Uterus (tissue), 4 donors: ENCODE measurements around the gene DAND5. TPM values are rescaled to one million over a fixed set of nuclear protein-coding genes. Genes with fewer than 3 reads are reported as not detected.
"Not testable (repeated sequence)": the region's sequence is repeated elsewhere in the genome, so short reads cannot be mapped to it uniquely, and the experiment has no call there.

Source experiments
- DNase-seq, 2 donors: peaks; one replicate each; pipeline ENCODE4 v3.0.0-alpha.2; 2019 to 2020
- H3K27ac ChIP-seq, 2 donors: fragments of 200-600 bp; sonication (generic); 1 replicate in 1 of 2; 2 replicates in 1 of 2; pipeline ENCODE4 v1.5.1; 2016 to 2018
- H3K27me3 ChIP-seq, 2 donors: fragments of 200-600 bp; sonication (generic); one replicate each; pipeline ENCODE4 v1.5.1; 2018 to 2019; ENCODE audit warnings: control low read depth in 1 of 2
- H3K36me3 ChIP-seq, 2 donors: fragments of 200-600 bp; sonication (generic); one replicate each; pipeline ENCODE4 v1.5.1; 2019; ENCODE audit warnings: control low read depth in 1 of 2
- H3K4me1 ChIP-seq, 2 donors: fragments of 200-600 bp; sonication (generic); one replicate each; pipeline ENCODE4 v1.5.1; 2018 to 2019; ENCODE audit warnings: control low read depth in 1 of 2
- H3K4me3 ChIP-seq, 2 donors: fragments of 200-600 bp; sonication (generic); 1 replicate in 1 of 2; 2 replicates in 1 of 2; pipeline ENCODE4 v1.5.1; 2018 to 2019; ENCODE audit warnings: mild to moderate bottlenecking in 1 of 2
- H3K9me3 ChIP-seq, 2 donors: fragments of 200-600 bp; sonication (generic); one replicate each; pipeline ENCODE4 v1.5.1; 2019; ENCODE audit warnings: control low read depth in 1 of 2
- POLR2A ChIP-seq, 2 donors: fragments of 450-650 bp; IDR thresholded peaks; one replicate each; pipeline ENCODE4 v1.6.1; 2016; ENCODE audit warnings: antibody characterized with exemption in 2 of 2, mild to moderate bottlenecking in 1 of 2, moderate library complexity in 1 of 2
- intact Hi-C: fragments of 100-400 bp; cut with DNase I; formaldehyde crosslinking; loops from one replicate; pipeline ENCODE4 v1.15.1; 2023; ENCODE audit warnings: low total_unique reads
- total RNA-seq, 4 donors: library from RNA; depleted of rRNA in 3 of 4; stranded (reverse); fragments of >200 nt in 3 of 4; gene quantifications; one replicate each; pipeline versions ENCODE4 v1.1.0 to v1.2.4, GENCODE V29; 2014 to 2023
- TF ChIP-seq, protein P1 (sequence below), 4 experiments: fragments of 200-600 bp in 2 of 4; fragments of 450-650 bp in 2 of 4; sonication (generic) in 2 of 4; IDR thresholded peaks; one replicate each; pipeline ENCODE4 v1.5.1; 2016 to 2019; ENCODE audit warnings: antibody characterized with exemption in 4 of 4, mild to moderate bottlenecking in 2 of 4, moderate library complexity in 1 of 4
- donor health status: DM: yes; HTN: yes; CAD: no.

Gene DAND5
- total RNA-seq, 4 donors from 2014 or later: 0.14 TPM; not detected in 3

DNA sequence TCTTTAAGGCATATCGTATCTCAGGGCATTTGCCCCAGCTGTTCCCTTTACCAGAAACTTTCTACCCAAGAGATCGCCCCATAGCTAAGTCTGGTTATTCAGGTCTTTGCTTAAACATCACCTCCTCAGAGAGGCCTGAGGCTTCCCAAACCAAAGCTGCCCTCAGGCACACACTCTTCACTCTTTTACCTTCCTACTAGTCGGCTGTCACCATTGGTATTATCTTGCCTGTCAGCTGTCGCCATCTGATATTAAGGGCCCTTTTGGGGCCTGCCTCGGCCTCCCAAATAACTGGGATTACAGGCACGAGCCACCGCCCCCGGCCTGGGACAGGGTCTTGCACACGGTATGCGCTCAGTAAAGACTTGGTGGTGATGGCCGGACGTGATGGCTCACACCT is 13.4 kb upstream of the DAND5 start:
- Histone ChIP-seq H3K4me1 (no peaks in the 10 kb centered on the region), H3K36me3 (no peaks in the 10 kb centered on the region), H3K9me3 (no peaks in the 10 kb centered on the region), H3K4me3 (peak overlapping the region; percentile 59 to 80), H3K27ac (peak overlapping the region in 1 of 2 donors; percentile 95), H3K27me3 (no peaks in the 10 kb centered on the region)
- DNase-seq: no peak
- TF ChIP-seq, protein P1, sequence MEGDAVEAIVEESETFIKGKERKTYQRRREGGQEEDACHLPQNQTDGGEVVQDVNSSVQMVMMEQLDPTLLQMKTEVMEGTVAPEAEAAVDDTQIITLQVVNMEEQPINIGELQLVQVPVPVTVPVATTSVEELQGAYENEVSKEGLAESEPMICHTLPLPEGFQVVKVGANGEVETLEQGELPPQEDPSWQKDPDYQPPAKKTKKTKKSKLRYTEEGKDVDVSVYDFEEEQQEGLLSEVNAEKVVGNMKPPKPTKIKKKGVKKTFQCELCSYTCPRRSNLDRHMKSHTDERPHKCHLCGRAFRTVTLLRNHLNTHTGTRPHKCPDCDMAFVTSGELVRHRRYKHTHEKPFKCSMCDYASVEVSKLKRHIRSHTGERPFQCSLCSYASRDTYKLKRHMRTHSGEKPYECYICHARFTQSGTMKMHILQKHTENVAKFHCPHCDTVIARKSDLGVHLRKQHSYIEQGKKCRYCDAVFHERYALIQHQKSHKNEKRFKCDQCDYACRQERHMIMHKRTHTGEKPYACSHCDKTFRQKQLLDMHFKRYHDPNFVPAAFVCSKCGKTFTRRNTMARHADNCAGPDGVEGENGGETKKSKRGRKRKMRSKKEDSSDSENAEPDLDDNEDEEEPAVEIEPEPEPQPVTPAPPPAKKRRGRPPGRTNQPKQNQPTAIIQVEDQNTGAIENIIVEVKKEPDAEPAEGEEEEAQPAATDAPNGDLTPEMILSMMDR (IDR thresholded peaks at IDR 0.05): no peak
- no peak for TF ChIP-seq POLR2A (IDR thresholded peaks at IDR 0.05)
- intact Hi-C loops: no loop called here

DNA sequence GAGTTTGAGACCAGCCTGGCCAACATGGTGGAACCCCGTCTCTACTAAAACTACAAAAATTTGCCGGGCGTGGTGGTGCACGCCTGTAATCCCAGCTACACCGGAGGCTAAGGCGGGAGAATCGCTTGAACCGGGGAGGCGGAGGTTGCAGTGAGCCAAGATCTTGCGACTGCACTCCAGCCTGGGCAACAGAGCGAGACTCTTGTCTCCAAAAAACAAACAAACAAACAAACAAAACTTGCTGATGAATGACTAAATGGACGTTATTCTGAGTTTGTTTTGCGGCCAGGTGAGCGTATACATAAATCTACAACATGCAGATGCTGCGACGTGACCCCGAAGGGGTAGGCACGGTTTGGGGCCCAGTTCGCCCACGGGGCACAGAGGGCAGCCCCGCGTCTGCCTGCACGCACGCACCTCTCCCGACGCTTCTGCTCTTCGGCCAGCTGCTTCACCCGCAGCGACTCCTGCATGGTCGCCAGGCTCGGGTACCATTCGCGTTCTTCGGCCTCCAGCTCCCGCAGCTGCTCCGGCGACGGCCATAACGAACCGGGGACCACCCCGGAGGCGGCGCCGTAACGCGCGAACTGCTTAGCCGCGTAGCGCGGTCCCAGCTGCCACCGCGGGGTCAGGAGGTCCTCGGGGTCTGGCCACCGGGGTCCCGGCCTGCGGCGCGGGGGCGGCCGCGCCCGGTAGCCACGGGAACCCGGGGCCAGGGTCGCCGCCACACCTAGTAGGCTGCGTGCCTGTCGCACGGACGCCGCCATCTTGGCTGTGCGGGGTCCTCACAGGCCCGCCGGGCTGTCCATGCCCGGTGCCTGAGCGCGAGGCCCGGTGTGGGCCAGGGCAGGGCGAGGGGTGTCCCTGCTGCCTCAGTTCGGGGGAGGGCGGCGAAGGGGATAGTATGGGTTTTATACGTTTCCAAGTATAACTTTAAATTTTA is 12.7 kb upstream of the DAND5 start, which contains the start of gene GADD45GIP1:
TSS of gene GADD45GIP1 (minus strand) at position 778 of the 943 bp plus-strand sequence. CDS start at position 767, 11 bp downstream.
- H3K27ac ChIP-seq: peak within 1 kb of the TSS; percentile 84 to 95
- TF ChIP-seq POLR2A (IDR thresholded peaks at IDR 0.05): peak; percentile 37 to 63
- TF ChIP-seq, protein P1 (IDR thresholded peaks at IDR 0.05): no peak
- no peaks in the 10 kb centered on the region for H3K36me3 ChIP-seq
- intact Hi-C loops: no loop called here
- DNase-seq: peak; percentile 61 to 81
- no peaks in the 10 kb centered on the region for H3K27me3 ChIP-seq
- H3K4me3 ChIP-seq: peak within 1 kb of the TSS; percentile 59 to 80
- no peaks in the 10 kb centered on the region for H3K4me1 ChIP-seq
- H3K9me3 ChIP-seq: no peaks in the 10 kb centered on the region

DNA sequence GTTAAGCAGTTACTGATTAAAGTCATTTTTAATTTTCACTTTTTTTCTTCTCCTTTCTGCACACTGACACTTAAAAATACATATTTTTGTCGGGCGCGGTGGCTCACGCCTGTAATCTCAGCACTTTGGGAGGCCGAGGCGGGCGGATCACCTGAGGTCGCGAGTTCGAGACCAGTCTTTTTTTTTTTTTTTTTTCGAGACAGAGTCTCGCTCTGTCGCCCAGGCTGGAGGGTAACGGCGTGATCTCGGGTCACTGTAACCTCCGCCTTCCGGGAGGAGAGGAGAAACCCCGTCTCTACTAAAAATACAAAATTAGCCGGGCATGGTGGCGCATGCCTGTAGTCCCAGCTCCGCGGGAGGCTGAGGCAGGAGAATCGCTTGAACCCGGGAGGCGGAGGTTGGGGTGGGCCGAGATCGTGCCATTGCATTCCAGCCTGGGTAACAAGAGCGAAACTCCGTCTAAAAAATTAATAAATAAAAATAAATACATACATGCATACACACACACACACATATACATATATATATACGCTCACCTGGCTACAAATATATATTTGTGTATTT is 11.9 kb upstream of the DAND5 start:
- Histone ChIP-seq H3K27ac (peak overlapping the region; percentile 84 to 95), H3K4me3 (peak overlapping the region; percentile 59 to 80)
- H3K9me3 ChIP-seq, DNase-seq, H3K27me3 ChIP-seq, intact Hi-C loops, H3K4me1 ChIP-seq, H3K36me3 ChIP-seq: not testable (repeated sequence)

DNA sequence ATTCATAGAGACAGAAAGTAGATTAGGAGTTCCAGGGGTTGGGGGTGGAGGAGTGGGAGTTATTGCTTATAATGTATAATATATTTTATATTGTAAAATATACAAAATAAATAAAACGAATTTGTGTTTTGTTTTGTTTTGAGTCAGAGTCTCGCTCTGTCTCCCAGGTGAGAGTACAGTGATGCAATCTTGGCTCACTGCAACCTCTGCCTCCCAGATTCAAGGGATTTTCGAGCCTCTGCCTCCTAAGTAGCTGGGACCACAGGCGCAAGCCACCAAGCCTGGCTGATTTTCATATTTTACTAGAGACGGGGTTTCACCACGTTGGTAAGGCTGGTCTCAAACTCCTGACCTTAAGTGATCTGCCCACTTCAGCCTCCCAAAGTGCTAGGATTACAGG is 9.9 kb upstream of the DAND5 start:
- Histone ChIP-seq H3K36me3 (no peaks in the 10 kb centered on the region), H3K27ac (no peak overlapping the region), H3K27me3 (no peaks in the 10 kb centered on the region), H3K9me3 (no peaks in the 10 kb centered on the region), H3K4me1 (no peaks in the 10 kb centered on the region), H3K4me3 (no peak overlapping the region)
- no peak for TF ChIP-seq POLR2A (IDR thresholded peaks at IDR 0.05)
- TF ChIP-seq, protein P1 (IDR thresholded peaks at IDR 0.05): no peak
- intact Hi-C loops: no loop called here
- no peak for DNase-seq

DNA sequence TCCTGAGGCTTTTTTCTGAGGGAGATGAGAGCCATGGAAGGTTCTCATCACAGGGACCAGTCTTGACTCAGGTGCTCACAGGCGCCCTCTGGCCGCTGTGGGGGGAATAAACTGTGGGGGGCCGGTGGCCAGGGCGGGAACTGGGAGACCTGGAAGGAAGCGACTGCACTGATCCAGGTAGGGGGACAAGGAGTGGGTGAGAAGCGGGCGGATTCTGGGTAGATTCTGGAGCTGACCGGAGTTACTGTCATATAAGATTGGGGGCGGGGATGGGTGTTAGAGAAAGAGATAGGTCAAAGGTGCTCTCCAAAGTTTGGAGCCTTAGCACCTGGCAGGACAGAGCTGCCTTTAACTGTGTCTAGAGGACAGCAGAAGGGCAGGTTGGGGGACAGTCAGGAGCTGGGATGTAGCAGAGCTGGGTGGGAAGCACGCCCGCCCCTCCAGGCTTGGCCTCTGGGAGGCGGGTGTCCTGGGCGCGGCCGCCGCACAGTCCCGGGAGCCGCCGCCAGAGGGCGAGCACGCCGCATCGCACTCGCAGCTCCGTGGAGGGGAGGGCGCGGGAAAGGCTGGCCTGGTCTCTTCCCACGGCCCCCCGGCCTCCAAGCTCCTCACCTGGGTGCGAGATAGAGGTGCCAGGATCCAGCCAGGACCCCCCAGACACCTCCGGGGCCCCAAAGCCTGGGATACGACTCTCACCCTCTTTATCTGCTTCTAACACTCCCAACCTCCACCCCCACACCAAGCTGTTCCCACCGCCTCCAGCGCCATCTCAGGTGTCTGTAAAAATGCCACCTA is 4.2 kb upstream of the DAND5 start:
- intact Hi-C loops: no loop called here
- no peaks in the 10 kb centered on the region for H3K4me1 ChIP-seq
- peak overlapping the region; percentile 30 to 33 for H3K4me3 ChIP-seq
- no peak for TF ChIP-seq POLR2A (IDR thresholded peaks at IDR 0.05)
- TF ChIP-seq, protein P1 (IDR thresholded peaks at IDR 0.05): peak; percentile 87 to 97 (median 94)
- H3K27me3 ChIP-seq: no peaks in the 10 kb centered on the region
- no peaks in the 10 kb centered on the region for H3K9me3 ChIP-seq
- H3K36me3 ChIP-seq: no peaks in the 10 kb centered on the region
- peak overlapping the region; percentile 57 to 58 for H3K27ac ChIP-seq
- DNase-seq: peak; percentile 64 to 82
